WERI-Rb-1 (cell line): Measurements from ENCODE around the gene ALB.

Experiments used
- DNase-seq: peaks from one replicate; pipeline ENCODE4 v3.0.0-alpha.2; 2020
- H3K27ac ChIP-seq: fragments of 250-450 bp; sonication (Bioruptor Pico); 2 replicates; pipeline ENCODE4 v1.5.1; 2020; ENCODE audit warnings: mild to moderate bottlenecking, moderate library complexity
- H3K27me3 ChIP-seq: fragments of 250-450 bp; sonication (Bioruptor Pico); 2 replicates; pipeline ENCODE4 v1.5.1; 2021; ENCODE audit warnings: mild to moderate bottlenecking, low read depth, moderate library complexity; ENCODE audit not compliant: insufficient read depth, severe bottlenecking
- H3K36me3 ChIP-seq: fragments of 250-450 bp; sonication (Bioruptor Pico); 2 replicates; pipeline ENCODE4 v1.5.1; 2020; ENCODE audit warnings: mild to moderate bottlenecking, moderate library complexity
- H3K4me3 ChIP-seq: 2 replicates; pipeline ENCODE4 v1.5.1; 2011; ENCODE audit warnings: low read depth, mild to moderate bottlenecking, control low read depth, low read length
- H3K9me3 ChIP-seq: fragments of 250-450 bp; sonication (Bioruptor Pico); 2 replicates; pipeline ENCODE4 v1.5.1; 2021; ENCODE audit warnings: mild to moderate bottlenecking, moderate library complexity; ENCODE audit not compliant: severe bottlenecking
- CTCF ChIP-seq: IDR thresholded peaks from 2 replicates; pipeline ENCODE4 v1.5.1; 2011; ENCODE audit warnings: low read depth, mild to moderate bottlenecking, control low read depth, inconsistent platforms, low read length

ALB gene

GRCh38 chr4:73429826-73430587 is 25.9 kb downstream of the ALB start:
- no peaks in the 10 kb centered on the region for H3K9me3 ChIP-seq
- no peak for DNase-seq
- no peak for TF ChIP-seq CTCF
- no peak overlapping the region for H3K27ac ChIP-seq
- no peak overlapping the region for H3K4me3 ChIP-seq
- no peaks in the 10 kb centered on the region for H3K36me3 ChIP-seq
- H3K27me3 ChIP-seq: no peaks in the 10 kb centered on the region

GRCh38 chr4:73431813-73432168 is 27.7 kb downstream of the ALB start:
- H3K9me3 ChIP-seq: no peaks in the 10 kb centered on the region
- DNase-seq: no peak
- TF ChIP-seq CTCF: no peak
- H3K27ac ChIP-seq: no peak overlapping the region
- no peaks in the 10 kb centered on the region for H3K27me3 ChIP-seq
- H3K4me3 ChIP-seq: no peak overlapping the region
- no peaks in the 10 kb centered on the region for H3K36me3 ChIP-seq

GRCh38 chr4:73432169-73433000 is 28.3 kb downstream of the ALB start:
- Histone ChIP-seq H3K36me3 (no peaks in the 10 kb centered on the region), H3K27me3 (no peaks in the 10 kb centered on the region), H3K4me3 (no peak overlapping the region), H3K27ac (no peak overlapping the region), H3K9me3 (no peaks in the 10 kb centered on the region)
- no peak for DNase-seq
- no peak for TF ChIP-seq CTCF

GRCh38 chr4:73433140-73433539 is 29.1 kb downstream of the ALB start:
- H3K27ac ChIP-seq: no peak overlapping the region
- no peak for TF ChIP-seq CTCF
- H3K27me3 ChIP-seq: no peaks in the 10 kb centered on the region
- no peaks in the 10 kb centered on the region for H3K9me3 ChIP-seq
- no peak for DNase-seq
- H3K36me3 ChIP-seq: no peaks in the 10 kb centered on the region
- no peak overlapping the region for H3K4me3 ChIP-seq

- DNase-seq: no peak
- peak; percentile 22; the same call in 1 of the 2 replicates for TF ChIP-seq CTCF
- H3K36me3 ChIP-seq: no peaks in the 10 kb centered on the region
- no peak overlapping the region for H3K27ac ChIP-seq
- no peak overlapping the region for H3K4me3 ChIP-seq
- H3K27me3 ChIP-seq: no peaks in the 10 kb centered on the region
- no peaks in the 10 kb centered on the region for H3K9me3 ChIP-seq
Observed at GRCh38 chr4:73434311-73434710, 30.2 kb downstream of the ALB start.
